ENCODE data around the gene UNK. TPM values are rescaled to one million over a fixed set of nuclear protein-coding genes. Genes with fewer than 3 reads are reported as not detected.
A peak's percentile ranks its signal among the peaks of the same experiment; 100 is the strongest.

Gene UNK
- total and polyA plus RNA-seq, 2 donors (not counting 1 experiment from before 2014, with no cell fraction given): 35.5 to 70.3 TPM

DNA sequence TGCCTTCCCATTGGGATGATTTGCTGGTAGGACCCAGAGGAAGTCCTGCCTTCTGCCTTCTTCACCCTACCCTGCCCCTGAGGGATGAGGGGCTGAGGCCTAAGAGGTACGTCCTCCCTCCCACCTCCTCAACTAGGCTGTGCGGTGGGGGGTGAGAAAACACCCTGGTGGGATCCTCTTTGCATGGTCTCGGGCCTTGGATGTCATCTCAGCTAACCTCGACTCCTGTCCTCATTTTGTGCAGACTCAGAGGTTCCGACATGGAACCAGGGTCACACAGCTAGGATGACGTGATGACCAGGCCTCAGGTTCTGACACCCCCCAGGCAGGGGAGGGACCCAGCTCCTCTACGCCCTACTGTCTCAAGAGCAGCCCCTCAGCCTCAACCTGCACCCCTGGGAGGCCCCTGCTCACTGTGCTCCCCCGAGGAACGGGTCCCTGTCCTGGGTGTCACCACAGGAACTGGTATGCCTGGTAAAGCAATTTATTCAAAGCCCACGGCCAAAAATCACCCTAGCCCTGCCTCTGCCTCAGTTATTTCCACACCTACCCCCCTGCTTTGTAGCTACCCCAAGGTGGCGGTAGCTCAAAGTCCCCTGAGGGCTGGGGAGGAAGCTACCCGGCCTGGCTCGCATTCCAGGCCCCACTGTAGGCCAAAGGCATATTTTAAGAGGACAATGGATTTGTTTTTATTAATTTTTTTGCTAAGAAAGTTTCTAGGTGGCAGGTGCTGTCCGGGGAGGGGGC lies 42.1 kb downstream of the UNK start:
- no peak for DNase-seq
- ChIA-PET CTCF (interaction anchor here (0.6 to 6.8 kb wide), 29 partner anchors 9 to 310 kb away, joined by 3 to 83 read pairs (median 4); partner anchors contain the start of genes GALK1, SMIM5, TRIM47 and TSEN54), POLR2A (interaction anchor here (0.7 to 1.9 kb wide), 6 partner anchors 18 to 62 kb away, joined by 3 to 8 read pairs (median 3); partner anchors contain the start of genes GALK1 and WBP2)
- Histone ChIP-seq H3K9ac (ENCODE audit: low read length) (no peak overlapping the region), H3K79me2 (ENCODE audit: control insufficient read depth, insufficient read depth, low read length) (no peaks in the 10 kb centered on the region), H3K27me3 (replicated peaks in 1 of 4; ENCODE audit: control extremely low read depth in 1 of 4, control insufficient read depth in 3 of 4, insufficient read depth in 4 of 4, low read length in 3 of 4) (no peaks in the 10 kb centered on the region), H3K4me1 (ENCODE audit: control insufficient read depth in 2 of 2, insufficient read depth in 2 of 2, low read length in 2 of 2) (peaks cover 8 to 19% of the 10 kb centered on the region in 2 donors), H3K27ac (ENCODE audit: low read length in 2 of 2) (peak overlapping the region in 1 of 2 donors; percentile 54), H3K36me3 (replicated peaks in 1 of 2; ENCODE audit: control extremely low read depth in 1 of 2, control insufficient read depth in 1 of 2, extremely low read depth in 1 of 2, insufficient read depth in 2 of 2, low read length in 1 of 2) (peaks cover 0 to 46% of the 10 kb centered on the region in 2 experiments), H4K20me1 (ENCODE audit: control insufficient read depth, insufficient read depth, low read length, poor library complexity, severe bottlenecking) (no peaks in the 10 kb centered on the region), H2AFZ (ENCODE audit: insufficient read depth, low read depth, low read length, poor library complexity, severe bottlenecking) (no peak overlapping the region), H3K9me3 (ENCODE audit: control extremely low read depth in 1 of 3, control insufficient read depth in 2 of 3, insufficient read depth in 1 of 3, low read length in 2 of 3) (no peaks in the 10 kb centered on the region), H3K4me3 (ENCODE audit: control extremely low read depth in 1 of 5, extremely low read depth in 1 of 5, insufficient read depth in 1 of 5, low read depth in 2 of 5, low read length in 4 of 5) (no peak overlapping the region), H3K4me2 (replicated peaks; ENCODE audit: low read depth, low read length, poor library complexity, severe bottlenecking) (peak overlapping the region; percentile 75)
- 61% methylated on average over 12 of the region's 14 CpGs for WGBS (ENCODE audit: insufficient coverage)
- H3K4me3 Mint-ChIP-seq: no peak overlapping the region
- peak overlapping the region; percentile 20 for H3K27ac Mint-ChIP-seq
- no peak for TF ChIP-seq EZH2 (IDR thresholded peaks at IDR 0.05; ENCODE audit: borderline replicate concordance, insufficient read depth, low read depth, low read length, poor library complexity, severe bottlenecking)
- TF ChIP-seq, protein P1, sequence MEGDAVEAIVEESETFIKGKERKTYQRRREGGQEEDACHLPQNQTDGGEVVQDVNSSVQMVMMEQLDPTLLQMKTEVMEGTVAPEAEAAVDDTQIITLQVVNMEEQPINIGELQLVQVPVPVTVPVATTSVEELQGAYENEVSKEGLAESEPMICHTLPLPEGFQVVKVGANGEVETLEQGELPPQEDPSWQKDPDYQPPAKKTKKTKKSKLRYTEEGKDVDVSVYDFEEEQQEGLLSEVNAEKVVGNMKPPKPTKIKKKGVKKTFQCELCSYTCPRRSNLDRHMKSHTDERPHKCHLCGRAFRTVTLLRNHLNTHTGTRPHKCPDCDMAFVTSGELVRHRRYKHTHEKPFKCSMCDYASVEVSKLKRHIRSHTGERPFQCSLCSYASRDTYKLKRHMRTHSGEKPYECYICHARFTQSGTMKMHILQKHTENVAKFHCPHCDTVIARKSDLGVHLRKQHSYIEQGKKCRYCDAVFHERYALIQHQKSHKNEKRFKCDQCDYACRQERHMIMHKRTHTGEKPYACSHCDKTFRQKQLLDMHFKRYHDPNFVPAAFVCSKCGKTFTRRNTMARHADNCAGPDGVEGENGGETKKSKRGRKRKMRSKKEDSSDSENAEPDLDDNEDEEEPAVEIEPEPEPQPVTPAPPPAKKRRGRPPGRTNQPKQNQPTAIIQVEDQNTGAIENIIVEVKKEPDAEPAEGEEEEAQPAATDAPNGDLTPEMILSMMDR (IDR thresholded peaks at IDR 0.05): no peak
- no peaks in the 10 kb centered on the region for H3K9me3 Mint-ChIP-seq (ENCODE audit: insufficient read depth)
- no peaks in the 10 kb centered on the region for H3K27me3 Mint-ChIP-seq
- intact Hi-C loops (cut with micrococcal nuclease): loop anchor here (1.0 to 2.0 kb wide), 3 partner anchors 42 to 73 kb away; partner anchors contain the start of genes GALK1 and UNK
- ATAC-seq (ENCODE audit: low read depth): no peak
- peaks cover 20% of the 10 kb centered on the region for H3K4me1 Mint-ChIP-seq

Measured in B cell (primary cell).